Heart left ventricle (tissue), 16 donors: Measurements from ENCODE around the gene STK24. TPM values are rescaled to one million over a fixed set of nuclear protein-coding genes. Genes with fewer than 3 reads are reported as not detected.

Source experiments
- ATAC-seq, 4 donors: fragments of 200-7000 bp; cut with Tn5 transposase; one replicate each; pipeline ENCODE4 v1.9.1; 2020 to 2022; ENCODE audit warnings: moderate library complexity in 4 of 4, mild to moderate bottlenecking in 3 of 4, moderate number of reproducible peaks in 1 of 4
- DNase-seq, 5 donors: peaks; one replicate each; pipeline ENCODE4 v3.0.0-alpha.2; 2020
- H3K27ac ChIP-seq, 12 donors: fragments of 200-600 bp; sonication (generic) in 4 of 12; one replicate each; pipeline versions ENCODE4 v1.5.0 to v1.8.0; 2016 to 2022; ENCODE audit warnings: mild to moderate bottlenecking in 2 of 12
- H3K27me3 ChIP-seq, 9 donors: fragments of 200-600 bp; sonication (generic) in 2 of 9; one replicate each; pipeline versions ENCODE4 v1.5.1 to v1.8.0; 2016 to 2022; ENCODE audit warnings: mild to moderate bottlenecking in 3 of 9
- H3K36me3 ChIP-seq, 9 donors: fragments of 200-600 bp; sonication (generic) in 2 of 9; one replicate each; pipeline versions ENCODE4 v1.5.0 to v1.8.0; 2018 to 2022; ENCODE audit warnings: mild to moderate bottlenecking in 2 of 9
- H3K4me1 ChIP-seq, 12 donors: fragments of 200-600 bp; sonication (generic) in 4 of 12; one replicate each; pipeline versions ENCODE4 v1.5.0 to v1.8.0; 2016 to 2022; ENCODE audit warnings: mild to moderate bottlenecking in 3 of 12
- H3K4me3 ChIP-seq, 12 donors: fragments of 200-600 bp; sonication (generic) in 4 of 12; one replicate each; pipeline versions ENCODE4 v1.5.0 to v1.8.0; 2017 to 2022; ENCODE audit warnings: mild to moderate bottlenecking in 9 of 12, moderate library complexity in 4 of 12
- H3K9me3 ChIP-seq, 12 donors: fragments of 200-600 bp; sonication (generic) in 4 of 12; one replicate each; pipeline versions ENCODE4 v1.5.0 to v1.8.0; 2016 to 2022; ENCODE audit warnings: mild to moderate bottlenecking in 1 of 12
- POLR2A ChIP-seq, 2 donors: fragments of 450-650 bp; IDR thresholded peaks; one replicate each; pipeline ENCODE4 v1.6.1; 2017; ENCODE audit warnings: antibody characterized with exemption in 2 of 2, mild to moderate bottlenecking in 2 of 2, moderate library complexity in 2 of 2
- WGBS, 4 donors: extraction: QIAGEN DNeasy Blood & Tissue Kit in 2 of 4; methylation state at CpG; one replicate each; pipeline versions ENCODE4 v1.1.5 to v1.1.7; 2013 to 2018; 5-methylcytosine and 5-hydroxymethylcytosine counted together
- intact Hi-C, 10 donors: fragments of 100-400 bp; cut with DNase I; formaldehyde crosslinking; loops; one replicate each; pipeline versions ENCODE4 v1.11.1 to v1.14.2; 2022
- polyA plus RNA-seq, 2 donors: library from polyadenylated mRNA; stranded (reverse); fragments of 200-250 nt; gene quantifications; one replicate each; pipeline ENCODE4 v1.2.3, GENCODE V29; 2013
- total RNA-seq, 9 donors: library from RNA; depleted of rRNA in 2 of 9; stranded (reverse); fragments of >200 nt in 2 of 9; fragmentation: NEBNext Ultra II Directional in 3 of 9; extraction: Animal tissue kit (Norgen Biotek cat#: 25700) in 3 of 9; gene quantifications; one replicate each; pipeline versions ENCODE4 v1.1.0 to v1.2.4, GENCODE V29; 2016 to 2023
- TF ChIP-seq, protein P1 (sequence below), 12 donors: fragments of 200-600 bp; sonication (generic) in 4 of 12; IDR thresholded peaks; one replicate each; pipeline versions ENCODE4 v1.5.0 to v1.8.0; 2018 to 2022; ENCODE audit warnings: antibody characterized with exemption in 12 of 12, mild to moderate bottlenecking in 5 of 12
- donor health status: ischemic (EF 13 %, LVEDD 7.1; RV severe dilation, severe dysfunction).
- donor health status: healthy with polysubstance abuse.
- donor health status: DM: no; HTN: yes; CAD: no.
- donor health status: DM: no; HTN: no; CAD: no.
- donor health status: ischemic (EF 25% LVEDD 6.9; RV normal size, moderate dysfunction).
- donor health status: ischemic (EF 25% LVEDD 5.7; RV mildly dilated, moderate dysfunction).
- donor health status: healthy.
- donor health status: DM: yes; HTN: yes; CAD: no.
- donor health status: ischemic (EF 35%, LVEDD 5.7; RV mildly dilated, moderate dysfunction).
- donor health status: nonischemic (EF 11% LVEDD 7.7; RV severe dilation, severe dysfunction).
- donor health status: DM: yes; HTN: yes; CAD: no.
- donor health status: PGD.
- donor health status: ischemic (EF 29% LVEDD 5.4; RV normal size, mild dysfunction).
- donor health status: nonischemic (EF 23%, LVEDD 6.1; RV moderate dilation, normal function).

The STK24 gene
- total and polyA plus RNA-seq, 11 donors: 26.6 to 82.6 (median 59.6) TPM

DNA sequence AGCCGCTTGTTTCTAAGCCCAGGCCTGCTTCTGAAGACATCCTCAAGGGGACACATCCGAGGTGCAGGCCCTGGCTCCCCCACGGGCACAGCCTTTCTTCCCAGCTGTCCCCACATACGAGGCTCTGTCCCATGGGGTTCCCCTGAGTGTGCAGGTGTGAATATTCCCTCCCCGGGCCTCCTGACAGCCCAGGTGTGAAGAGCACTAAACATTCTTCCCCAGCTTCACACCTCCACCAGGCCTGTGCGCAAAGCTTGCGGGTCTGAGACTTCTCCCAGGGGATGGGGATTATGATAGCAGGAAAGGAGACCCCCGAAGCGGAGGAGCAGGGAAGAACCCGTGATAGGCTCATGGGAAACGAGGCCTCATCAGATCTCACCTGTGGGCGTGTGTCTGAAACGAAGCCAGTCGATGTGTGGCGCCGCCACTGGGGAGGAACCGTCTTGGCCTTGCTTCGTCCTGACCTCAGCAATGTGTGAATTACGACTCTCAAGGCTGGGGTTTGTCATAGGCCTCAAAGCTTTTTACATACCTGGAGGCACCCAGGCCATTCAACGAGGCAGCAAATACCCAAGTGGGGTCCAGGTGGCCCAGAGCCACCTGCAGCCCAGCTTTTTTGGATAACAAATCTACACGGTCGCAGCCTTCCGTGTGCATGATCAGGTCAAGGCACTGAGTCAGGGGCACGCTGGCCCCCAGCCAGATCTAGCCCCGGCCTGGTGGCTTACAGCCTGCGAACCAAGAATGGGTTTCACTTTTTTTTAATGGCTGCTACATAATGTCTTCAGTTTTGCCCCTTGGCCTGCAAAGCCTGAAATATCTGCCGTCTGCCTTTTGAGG, 134.3 kb downstream of the STK24 start:
- intact Hi-C loops: loop anchor here in 5 of 10 donors (5.0 to 10.0 kb wide), 5 partner anchors 142 to 588 kb away; partner anchors contain the start of gene FARP1 (in 1 of the 5)
- DNase-seq: no peak
- Histone ChIP-seq H3K4me1 (peaks cover 0 to 9% (median 8%) of the 10 kb centered on the region in 12 donors), H3K27me3 (no peaks in the 10 kb centered on the region), H3K36me3 (peaks cover 0 to 49% (median 14%) of the 10 kb centered on the region in 9 donors), H3K4me3 (no peak overlapping the region), H3K9me3 (no peaks in the 10 kb centered on the region), H3K27ac (no peak overlapping the region)
- TF ChIP-seq POLR2A (IDR thresholded peaks at IDR 0.05): no peak
- 86 to 90% (median 87%) methylated on average over 27 of the region's 27 CpGs for WGBS, 4 donors
- no peak for ATAC-seq

DNA sequence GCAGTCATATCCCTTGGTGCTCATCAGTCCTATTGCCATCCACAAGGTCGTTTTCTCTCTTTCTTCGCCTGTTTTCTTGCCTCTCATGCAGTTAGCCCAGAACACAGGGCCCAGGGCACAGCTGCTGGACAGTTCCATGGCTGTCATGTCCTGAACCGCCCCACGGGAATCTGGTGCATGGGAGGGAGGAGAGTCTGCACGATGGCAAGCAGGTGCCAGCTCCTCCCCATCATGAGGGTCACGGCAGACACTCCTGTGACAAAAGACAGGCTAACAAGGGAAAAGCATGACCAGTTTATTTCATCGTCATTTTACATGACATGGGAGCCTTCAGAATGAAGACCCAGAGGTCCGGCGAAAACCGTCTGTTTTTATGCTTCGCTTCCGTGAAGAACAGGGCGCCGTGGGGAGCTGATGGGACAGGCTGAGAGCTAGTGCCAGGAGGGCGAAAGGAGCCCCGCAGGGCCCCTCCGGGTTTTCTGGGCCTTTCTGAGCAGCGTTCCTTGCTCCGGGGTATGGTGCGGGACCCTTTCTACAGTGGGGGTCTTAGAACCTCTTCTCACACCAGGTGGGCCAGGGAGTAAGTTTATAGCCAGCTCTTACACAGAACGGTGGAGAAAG, 135.7 kb downstream of the STK24 start:
- 84 to 90% (median 88%) methylated on average over 21 of the region's 21 CpGs for WGBS, 4 donors
- ATAC-seq: no peak
- Histone ChIP-seq H3K36me3 (peaks cover 0 to 36% (median 10%) of the 10 kb centered on the region in 9 donors), H3K27me3 (no peaks in the 10 kb centered on the region), H3K9me3 (no peaks in the 10 kb centered on the region), H3K27ac (no peak overlapping the region), H3K4me1 (peaks cover 0 to 9% (median 8%) of the 10 kb centered on the region in 12 donors), H3K4me3 (no peak overlapping the region)
- no peak for DNase-seq
- intact Hi-C loops: loop anchor here in 5 of 10 donors (5.0 to 10.0 kb wide), 5 partner anchors 144 to 586 kb away; partner anchors contain the start of gene FARP1 (in 1 of the 5)
- TF ChIP-seq, protein P1, sequence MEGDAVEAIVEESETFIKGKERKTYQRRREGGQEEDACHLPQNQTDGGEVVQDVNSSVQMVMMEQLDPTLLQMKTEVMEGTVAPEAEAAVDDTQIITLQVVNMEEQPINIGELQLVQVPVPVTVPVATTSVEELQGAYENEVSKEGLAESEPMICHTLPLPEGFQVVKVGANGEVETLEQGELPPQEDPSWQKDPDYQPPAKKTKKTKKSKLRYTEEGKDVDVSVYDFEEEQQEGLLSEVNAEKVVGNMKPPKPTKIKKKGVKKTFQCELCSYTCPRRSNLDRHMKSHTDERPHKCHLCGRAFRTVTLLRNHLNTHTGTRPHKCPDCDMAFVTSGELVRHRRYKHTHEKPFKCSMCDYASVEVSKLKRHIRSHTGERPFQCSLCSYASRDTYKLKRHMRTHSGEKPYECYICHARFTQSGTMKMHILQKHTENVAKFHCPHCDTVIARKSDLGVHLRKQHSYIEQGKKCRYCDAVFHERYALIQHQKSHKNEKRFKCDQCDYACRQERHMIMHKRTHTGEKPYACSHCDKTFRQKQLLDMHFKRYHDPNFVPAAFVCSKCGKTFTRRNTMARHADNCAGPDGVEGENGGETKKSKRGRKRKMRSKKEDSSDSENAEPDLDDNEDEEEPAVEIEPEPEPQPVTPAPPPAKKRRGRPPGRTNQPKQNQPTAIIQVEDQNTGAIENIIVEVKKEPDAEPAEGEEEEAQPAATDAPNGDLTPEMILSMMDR (IDR thresholded peaks at IDR 0.05): no peak
- TF ChIP-seq POLR2A (IDR thresholded peaks at IDR 0.05): no peak

DNA sequence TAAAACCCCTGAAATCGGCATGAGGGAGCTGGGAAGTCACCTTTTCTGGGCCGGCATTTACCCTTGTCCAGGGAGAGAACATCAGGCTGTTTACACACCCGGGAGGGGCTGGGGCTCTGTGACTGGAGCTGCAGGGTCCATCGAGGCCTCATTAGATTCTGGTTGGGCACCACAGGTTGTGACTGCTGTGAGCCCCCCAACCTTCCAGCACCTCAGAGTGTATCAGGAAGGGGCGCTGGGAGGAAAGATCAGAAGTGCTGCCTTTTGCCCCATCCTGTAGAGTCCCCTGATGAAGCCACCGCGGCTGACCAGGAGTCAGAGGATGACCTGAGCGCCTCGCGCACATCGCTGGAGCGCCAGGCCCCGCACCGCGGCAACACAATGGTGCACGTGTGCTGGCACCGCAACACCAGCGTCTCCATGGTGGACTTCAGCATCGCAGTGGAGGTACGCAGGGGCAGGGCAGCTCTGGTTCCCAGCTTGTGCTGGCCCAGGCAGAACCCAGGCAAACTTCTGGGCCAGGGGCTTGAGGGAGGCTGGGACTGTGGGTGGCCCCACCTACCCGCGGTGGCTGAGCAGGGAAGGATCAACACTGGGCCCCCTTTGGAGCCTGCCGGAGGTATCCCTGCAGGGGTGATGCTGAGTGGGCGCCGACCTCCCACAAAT, 136.4 kb downstream of the STK24 start:
- TF ChIP-seq, protein P1 (IDR thresholded peaks at IDR 0.05): no peak
- no peak for TF ChIP-seq POLR2A (IDR thresholded peaks at IDR 0.05)
- WGBS, 4 donors: 95 to 96% (median 96%) methylated on average over 11 to 25 of the region's 25 CpGs
- ATAC-seq (no peak), DNase-seq (no peak)
- Histone ChIP-seq H3K4me1 (peaks cover 0 to 7% (median 4%) of the 10 kb centered on the region in 12 donors), H3K27ac (no peak overlapping the region), H3K4me3 (no peak overlapping the region), H3K9me3 (no peaks in the 10 kb centered on the region), H3K36me3 (peaks cover 0 to 36% (median 10%) of the 10 kb centered on the region in 9 donors), H3K27me3 (no peaks in the 10 kb centered on the region)
- intact Hi-C loops: loop anchor here in 5 of 10 donors (5.0 to 10.0 kb wide), 5 partner anchors 144 to 586 kb away; partner anchors contain the start of gene FARP1 (in 1 of the 5)

DNA sequence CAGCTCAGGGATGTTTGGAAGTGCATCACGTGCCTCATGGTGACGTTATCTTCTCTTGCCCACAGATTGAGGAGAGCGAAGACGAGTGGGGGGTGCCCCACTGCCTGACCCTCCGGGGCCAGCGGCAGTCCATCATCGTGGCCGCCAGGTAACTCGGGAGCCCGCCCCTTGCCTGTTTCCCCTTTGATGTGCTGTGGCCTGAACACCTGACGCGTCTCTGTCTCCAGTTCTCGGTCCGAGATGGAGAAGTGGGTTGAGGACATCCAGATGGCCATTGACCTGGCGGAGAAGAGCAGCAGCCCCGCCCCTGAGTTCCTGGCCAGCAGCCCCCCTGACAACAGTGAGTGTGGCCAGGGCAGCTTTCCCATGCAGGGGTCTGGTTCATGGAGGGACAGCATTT, 137.0 kb downstream of the STK24 start:
- Histone ChIP-seq H3K4me1 (peaks cover 0 to under 1% (median 0%) of the 10 kb centered on the region in 12 donors), H3K36me3 (peaks cover 0 to 36% (median 10%) of the 10 kb centered on the region in 9 donors), H3K9me3 (no peaks in the 10 kb centered on the region), H3K4me3 (no peak overlapping the region), H3K27ac (no peak overlapping the region), H3K27me3 (no peaks in the 10 kb centered on the region)
- no peak for DNase-seq
- WGBS, 4 donors: 92 to 94% (median 93%) methylated on average over 15 to 16 of the region's 16 CpGs
- intact Hi-C loops: loop anchor here in 5 of 10 donors (5.0 to 10.0 kb wide), 5 partner anchors 145 to 585 kb away; partner anchors contain the start of gene FARP1 (in 1 of the 5)
- ATAC-seq: no peak
- TF ChIP-seq POLR2A (IDR thresholded peaks at IDR 0.05): no peak
- TF ChIP-seq, protein P1 (IDR thresholded peaks at IDR 0.05): no peak
